IMR-90 (cell line): ENCODE data around the gene IL12RB1. TPM values are rescaled to one million over a fixed set of nuclear protein-coding genes. Genes with fewer than 3 reads are reported as not detected.

Source experiments
- ATAC-seq: fragments of 200-7000 bp; cut with Tn5 transposase; 2 replicates; pipeline ENCODE4 v1.9.1; 2020; ENCODE audit warnings: low read depth, mild to moderate bottlenecking, moderate library complexity
- BruUV-seq: library from RNA; stranded (reverse); fragments of 400-500 nt; replicated peaks from 2 replicates; lab custom pipeline; 2021; lab: Mats Ljungman, UMichigan
- CTCF ChIA-PET: fragments of 300-600 bp; formaldehyde crosslinking; extraction: SDS; loops from one replicate; lab custom pipeline; 2021; ENCODE audit warnings: antibody characterized with exemption; lab: Yijun Ruan, JAX
- POLR2A ChIA-PET: fragments of 300-600 bp; sonication (Branson Sonifier 250); formaldehyde crosslinking; loops from one replicate; lab custom pipeline; 2022; ENCODE audit warnings: antibody characterized with exemption; ENCODE audit not compliant: unreplicated experiment; lab: Charles Lee
- DNase-seq: peaks from one replicate; pipeline ENCODE4 v3.0.0; 2013
- H2AFZ ChIP-seq: replicated peaks from 2 replicates; pipeline ENCODE3; 2013; ENCODE audit warnings: low read length, mild to moderate bottlenecking; ENCODE audit not compliant: poor library complexity
- H2AK5ac ChIP-seq: 2 replicates; pipeline ENCODE4 v1.6.1; 2013; ENCODE audit warnings: low read depth, low read length, inconsistent platforms
- H2AK9ac ChIP-seq: replicated peaks from 2 replicates; pipeline ENCODE3; 2013; ENCODE audit warnings: mild to moderate bottlenecking, low read depth, low read length, moderate library complexity; ENCODE audit not compliant: poor library complexity
- H2BK120ac ChIP-seq: 2 replicates; pipeline ENCODE4 v1.6.1; 2013; ENCODE audit warnings: low read depth, low read length, inconsistent platforms
- H2BK15ac ChIP-seq: 3 replicates; pipeline ENCODE4 v1.6.1; 2013; ENCODE audit warnings: low read depth, low read length, inconsistent platforms
- H2BK20ac ChIP-seq: 2 replicates; pipeline ENCODE4 v1.6.1; 2013; ENCODE audit warnings: low read depth, mild to moderate bottlenecking, inconsistent platforms, low read length, moderate library complexity
- H2BK5ac ChIP-seq: 2 replicates; pipeline ENCODE4 v1.6.1; 2013; ENCODE audit warnings: mild to moderate bottlenecking, low read depth, low read length, inconsistent platforms; ENCODE audit not compliant: poor library complexity, severe bottlenecking
- H3K14ac ChIP-seq: replicated peaks from 2 replicates; pipeline ENCODE4 v1.6.1; 2013; ENCODE audit warnings: low read depth, low read length, inconsistent platforms
- H3K18ac ChIP-seq: 2 replicates; pipeline ENCODE4 v1.6.1; 2013; ENCODE audit warnings: low read depth, low read length, control low read depth
- H3K23ac ChIP-seq: 2 replicates; pipeline ENCODE4 v1.6.1; 2013; ENCODE audit warnings: low read depth, low read length, inconsistent platforms
- H3K27ac ChIP-seq: 2 replicates; pipeline ENCODE4 v1.5.1; 2013; ENCODE audit warnings: mild to moderate bottlenecking, control low read depth, low read length; ENCODE audit not compliant: insufficient read depth
- H3K27me3 ChIP-seq: 2 replicates; pipeline ENCODE4 v1.6.1; 2013; ENCODE audit warnings: low read length; ENCODE audit not compliant: control insufficient read depth, insufficient read depth
- H3K36me3 ChIP-seq: 2 replicates; pipeline ENCODE4 v1.6.1; 2013; ENCODE audit warnings: low read length, mixed read lengths; ENCODE audit not compliant: control insufficient read depth, insufficient read depth
- H3K4ac ChIP-seq: 2 replicates; pipeline ENCODE4 v1.6.1; 2013; ENCODE audit warnings: low read depth, low read length, inconsistent platforms
- H3K4me1 ChIP-seq: 2 replicates; pipeline ENCODE4 v1.6.1; 2013; ENCODE audit warnings: low read length, mixed read lengths; ENCODE audit not compliant: control insufficient read depth, insufficient read depth
- H3K4me2 ChIP-seq: 2 replicates; pipeline ENCODE4 v1.6.1; 2013; ENCODE audit warnings: low read depth, mild to moderate bottlenecking, control low read depth, low read length, moderate library complexity
- H3K4me3 ChIP-seq: 2 replicates; pipeline ENCODE4 v1.5.1; 2013; ENCODE audit warnings: low read depth, mild to moderate bottlenecking, control low read depth, low read length, moderate library complexity; ENCODE audit not compliant: insufficient read depth
- H3K56ac ChIP-seq: 2 replicates; pipeline ENCODE4 v1.6.1; 2013; ENCODE audit warnings: low read length, inconsistent platforms; ENCODE audit not compliant: insufficient read depth; ENCODE audit errors: extremely low read depth
- H3K79me1 ChIP-seq, 2 experiments: 2 replicates each; pipeline ENCODE4 v1.6.1; 2013; ENCODE audit warnings: low read length in 2 of 2, inconsistent platforms in 1 of 2, low read depth in 1 of 2
- H3K9ac ChIP-seq: 2 replicates; pipeline ENCODE4 v1.6.1; 2013; ENCODE audit warnings: low read depth, low read length, control low read depth
- H3K9me1 ChIP-seq: 2 replicates; pipeline ENCODE4 v1.6.1; 2013; ENCODE audit warnings: low read length, inconsistent platforms; ENCODE audit not compliant: insufficient read depth
- H3K9me3 ChIP-seq: 2 replicates; pipeline ENCODE4 v1.6.1; 2013; ENCODE audit warnings: low read length; ENCODE audit not compliant: control insufficient read depth, insufficient read depth
- H4K20me1 ChIP-seq: 2 replicates; pipeline ENCODE4 v1.6.1; 2013; ENCODE audit warnings: low read length, inconsistent platforms; ENCODE audit not compliant: insufficient read depth
- H4K5ac ChIP-seq: 2 replicates; pipeline ENCODE4 v1.6.1; 2013; ENCODE audit warnings: mild to moderate bottlenecking, low read depth, low read length, control low read depth
- H4K8ac ChIP-seq, 2 experiments: 2 replicates each; pipeline ENCODE4 v1.6.1; 2013; ENCODE audit warnings: low read depth in 2 of 2, low read length in 2 of 2, control low read depth in 1 of 2, inconsistent platforms in 1 of 2
- H4K91ac ChIP-seq: 2 replicates; pipeline ENCODE4 v1.6.1; 2013; ENCODE audit warnings: low read depth, low read length, inconsistent platforms; ENCODE audit not compliant: insufficient read depth
- CTCF ChIP-seq: conservative IDR thresholded peaks from 2 replicates; pipeline ENCODE4 v1.5.1; 2012; ENCODE audit warnings: mild to moderate bottlenecking, low read depth, low read length, improper control_type of control experiment
- ELK1 ChIP-seq: fragments of 150-350 bp; IDR thresholded peaks from 2 replicates; pipeline ENCODE4 v1.6.1; 2016; ENCODE audit warnings: low read depth, mild to moderate bottlenecking, low read length, moderate library complexity, borderline replicate concordance
- MXI1 ChIP-seq: IDR thresholded peaks from 2 replicates; pipeline ENCODE4 v1.6.1; 2012; ENCODE audit warnings: low read depth, mild to moderate bottlenecking, low read length, moderate library complexity, borderline replicate concordance
- POLR2A ChIP-seq: IDR thresholded peaks from 2 replicates; pipeline ENCODE4 v1.6.1; 2012; ENCODE audit warnings: mild to moderate bottlenecking, low read depth, low read length
- WGBS, 2 experiments: methylation state at CpG; one replicate each; pipeline versions ENCODE4 v1.1.5 to v1.1.7; 2013; ENCODE audit warnings: missing lambda C conversion rate in 2 of 2; ENCODE audit not compliant: insufficient read length in 1 of 2; ENCODE audit errors: extremely low coverage in 2 of 2; 5-methylcytosine and 5-hydroxymethylcytosine counted together
- dilution Hi-C: fragments of 300-500 bp; cut with HindIII; formaldehyde crosslinking; loops from one replicate; pipeline ENCODE4 v1.14.3; 2018; ENCODE audit warnings: low sequenced_read_pairs; ENCODE audit not compliant: unreplicated experiment
- in situ Hi-C: fragments of 300-500 bp; cut with MboI; formaldehyde crosslinking; loops from 3 replicates; pipeline ENCODE4 v1.14.3; 2019; ENCODE audit warnings: low sequenced_read_pairs, inconsistent platforms, mixed read lengths
- intact Hi-C: fragments of 100-400 bp; cut with micrococcal nuclease; formaldehyde crosslinking; loops from 2 replicates; pipeline ENCODE4 v1.10.0; 2022
- polyA plus RNA-seq, 3 experiments: library from polyadenylated mRNA; depleted of rRNA; stranded (reverse); fragments of >200 nt; gene quantifications; 2 replicates each; pipeline ENCODE4 v1.2.3, GENCODE V29; 2012; ENCODE audit warnings: low replicate concordance in 1 of 3
- total RNA-seq: library from RNA; depleted of rRNA; stranded (reverse); fragments of >200 nt; gene quantifications from 2 replicates; pipeline ENCODE4 v1.2.3, GENCODE V29; 2012

The IL12RB1 gene
- total and polyA plus RNA-seq, 2 of the 4 experiments (the other 2 are of a cell fraction), result not detected

GRCh38 chr19:18059297-18059696 lies 27.4 kb downstream of the IL12RB1 start:
- no peak overlapping the region for H4K8ac ChIP-seq
- no peaks in the 10 kb centered on the region for H3K79me1 ChIP-seq
- 0 out of 2 replicates have a peak, but pooled peaks cover 2% of the 10 kb centered on the region for H3K9me3 ChIP-seq
- no peak overlapping the region for H4K5ac ChIP-seq
- no peak overlapping the region for H3K4me3 ChIP-seq
- no peaks in the 10 kb centered on the region for H3K9me1 ChIP-seq
- H2BK5ac ChIP-seq, result no peak overlapping the region
- H4K20me1 ChIP-seq, result no peaks in the 10 kb centered on the region
- no TSS peak for BruUV-seq
- in situ Hi-C loops (loop anchor here (5.0 to 25.0 kb wide), 2 partner anchors 42 to 122 kb away; partner anchors contain the start of gene CCDC124), intact Hi-C loops (loop anchor here (5.0 kb wide), 1 partner anchor 122 kb away; no protein-coding TSS in a partner anchor), dilution Hi-C loops (no loop called here)
- H3K23ac ChIP-seq, result no peak overlapping the region
- no peak overlapping the region for H2AFZ ChIP-seq
- no peak overlapping the region for H3K9ac ChIP-seq
- no peak overlapping the region for H4K91ac ChIP-seq
- H3K4me2 ChIP-seq, result no peak overlapping the region
- H3K14ac ChIP-seq, result no peak overlapping the region
- WGBS, 2 experiments, result no CpG with 5 or more reads among the region's 8 CpGs
- H2BK120ac ChIP-seq, result no peak overlapping the region
- no peak overlapping the region for H3K18ac ChIP-seq
- TF ChIP-seq POLR2A, result no peak
- TF ChIP-seq CTCF, result no peak
- no peak for TF ChIP-seq ELK1
- TF ChIP-seq MXI1, result no peak
- H2AK9ac ChIP-seq, result no peak overlapping the region
- H3K56ac ChIP-seq, result no peak overlapping the region
- peaks cover 9% of the 10 kb centered on the region; the same call in 1 of the 2 replicates for H3K27me3 ChIP-seq
- CTCF ChIA-PET, result interaction anchor here (0.7 to 1.6 kb wide), 2 partner anchors 52 to 58 kb away, joined by 3 to 10 read pairs; partner anchors contain the start of gene ARRDC2
- H2BK15ac ChIP-seq, result no peak overlapping the region
- H3K4ac ChIP-seq, result no peak overlapping the region
- ATAC-seq, result no peak
- no peak for DNase-seq
- no peaks in the 10 kb centered on the region for H3K36me3 ChIP-seq
- POLR2A ChIA-PET, result no interaction called here
- H2BK20ac ChIP-seq, result no peak overlapping the region
- H3K4me1 ChIP-seq, result peaks cover 5% of the 10 kb centered on the region; the same call in 1 of the 2 replicates
- H3K27ac ChIP-seq, result no peak overlapping the region
- no peak overlapping the region for H2AK5ac ChIP-seq
